Fibroblast of peridontal ligament (primary cell): ENCODE data around the gene NXPH4.

Experiments
- DNase-seq: peaks from one replicate; pipeline ENCODE4 v3.0.0-alpha.2; 2010; ENCODE audit errors: extremely low read depth

Gene NXPH4

GRCh38 chr12:57242691-57243454 is 26.3 kb downstream of the NXPH4 start:
- peak; percentile 35 for DNase-seq

DNA sequence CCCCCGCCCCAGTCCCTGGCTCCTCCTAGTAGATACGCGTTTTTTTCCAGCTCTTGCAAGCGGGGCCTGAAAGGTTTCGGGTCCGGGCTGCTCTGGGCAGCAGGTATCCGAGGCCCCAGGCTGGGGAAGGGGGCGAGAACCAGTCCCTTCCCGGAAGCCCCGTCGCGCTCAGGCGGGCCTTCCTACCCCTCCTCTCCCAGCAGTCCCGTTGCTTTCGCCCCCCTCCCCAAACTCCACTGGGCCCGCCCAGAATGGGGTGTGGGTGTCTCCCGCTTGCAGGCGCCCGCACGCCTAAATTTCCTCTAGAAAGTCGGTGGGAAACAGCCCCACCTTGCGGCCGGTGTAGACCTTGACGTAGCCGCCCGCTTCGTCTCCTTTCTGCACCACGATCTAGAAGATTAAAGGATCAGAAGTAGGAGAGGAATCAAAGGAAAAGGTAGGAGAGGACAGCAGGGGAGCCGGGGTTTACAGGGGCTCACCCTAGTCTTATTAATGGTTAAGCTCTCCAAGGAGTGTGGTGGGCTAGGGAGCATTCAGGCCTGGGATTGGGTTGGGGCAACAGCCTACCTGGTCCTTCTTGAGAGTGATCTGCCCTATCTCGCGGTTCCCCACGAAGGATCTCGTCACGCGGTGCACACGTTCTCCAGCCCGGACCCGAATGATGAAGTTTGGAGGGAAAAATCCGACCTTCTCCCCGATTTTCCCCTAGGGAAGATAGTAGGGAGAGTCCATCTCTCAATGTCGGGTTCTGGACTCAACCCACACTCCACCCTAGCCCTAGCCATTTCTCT is 27.1 kb downstream of the NXPH4 start:
- peak; percentile 70 for DNase-seq

DNA sequence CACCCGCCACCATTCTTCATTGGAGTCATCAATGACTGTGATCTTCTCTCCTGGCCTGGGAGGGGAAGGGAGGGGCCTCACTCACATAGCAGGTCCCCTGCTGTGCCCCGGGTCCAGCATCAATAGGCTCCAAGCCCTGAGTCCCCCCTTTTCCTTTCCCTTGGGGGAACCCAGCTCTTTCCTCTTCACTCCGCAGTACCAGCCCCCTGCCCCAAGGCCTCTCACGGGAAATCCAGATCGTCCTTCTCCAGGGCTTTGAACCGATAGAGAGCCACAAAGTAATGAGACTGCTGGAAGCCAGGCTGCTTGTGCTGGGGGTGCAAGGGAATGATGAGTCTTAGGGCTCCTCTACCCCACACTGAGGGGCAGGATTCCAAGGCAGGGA is 27.7 kb downstream of the NXPH4 start:
- no peak for DNase-seq

DNA sequence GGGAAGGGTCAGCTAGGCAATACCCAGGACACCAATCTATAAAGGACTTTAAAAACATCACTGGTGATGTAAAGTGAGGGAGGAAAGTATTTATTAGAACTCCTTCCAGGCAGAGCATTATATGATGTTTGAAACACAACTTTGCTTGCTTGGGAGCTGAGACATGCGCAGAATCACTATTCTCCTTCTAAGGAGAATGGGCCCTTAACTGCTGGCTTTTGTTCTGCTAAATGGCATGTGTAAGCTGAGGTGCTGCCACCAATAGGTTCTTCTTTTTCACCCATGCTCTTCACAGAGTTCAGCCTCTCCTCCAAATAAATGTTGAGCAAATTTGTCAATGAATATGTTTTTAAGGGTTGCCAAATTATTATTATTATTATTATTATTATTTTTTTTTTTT is 30.4 kb downstream of the NXPH4 start:
- DNase-seq, result no peak

DNA sequence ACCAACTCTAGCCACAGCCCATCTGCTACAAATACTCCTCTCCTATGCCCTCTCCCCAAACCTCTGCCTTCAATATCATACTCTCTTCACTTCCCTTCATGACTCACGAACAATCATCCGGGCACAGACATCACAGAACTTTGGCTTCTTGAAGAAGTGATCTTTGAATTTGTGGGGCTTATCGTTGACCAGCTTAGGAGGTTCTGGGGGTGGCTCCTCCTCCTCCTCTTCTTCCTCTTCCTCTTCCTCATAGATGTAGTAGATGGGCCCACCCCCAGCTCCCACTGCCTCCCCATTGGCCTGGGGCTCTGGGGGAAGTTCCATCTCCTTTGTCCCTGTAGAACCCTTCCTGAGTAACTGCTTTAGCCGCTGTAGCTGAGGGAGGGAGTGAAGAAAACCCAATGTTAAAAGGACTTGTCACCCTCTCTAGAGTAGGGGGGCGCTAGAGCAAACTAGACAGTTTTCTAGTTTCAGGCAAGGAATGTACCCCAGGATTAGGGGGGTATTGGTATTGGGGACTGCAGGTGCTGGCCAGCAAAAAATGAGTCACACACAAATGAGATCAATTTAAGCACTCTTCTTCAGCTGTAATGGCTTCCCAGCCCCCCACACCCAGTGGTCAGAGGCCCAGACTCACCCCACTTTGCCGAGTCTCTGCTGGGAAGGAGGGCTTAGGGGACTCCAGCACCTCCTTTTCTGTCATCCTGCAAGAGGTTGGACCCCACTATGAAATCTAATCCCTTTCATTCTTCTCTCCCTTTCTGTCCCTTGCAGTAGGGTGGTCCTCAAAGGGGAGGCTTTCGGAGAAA is 32.5 kb downstream of the NXPH4 start:
- DNase-seq, result no peak

- no peak for DNase-seq
Observed at GRCh38 chr12:57250541-57250940, 33.9 kb downstream of the NXPH4 start.

DNA sequence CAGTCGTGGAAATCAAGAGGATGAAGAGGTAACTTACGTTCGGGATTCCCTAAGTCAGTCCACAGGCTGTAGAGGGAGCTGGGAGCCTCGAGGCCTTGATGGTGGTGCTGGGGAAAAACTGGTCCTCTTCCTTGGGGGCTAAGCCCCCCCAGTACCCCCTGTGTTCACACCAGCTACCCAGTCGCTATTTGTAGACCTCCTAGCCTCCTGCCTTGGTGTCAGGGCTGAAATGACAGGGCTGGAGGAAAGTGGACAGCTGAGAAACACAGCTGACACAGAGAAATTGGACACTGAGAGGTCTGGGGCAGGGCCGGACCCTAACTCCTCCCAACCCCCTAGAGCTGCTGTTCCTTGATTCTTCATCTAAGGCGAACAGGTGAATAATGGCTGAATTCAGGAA is 34.4 kb downstream of the NXPH4 start, which contains the start of gene STAC3:
Gene STAC3 (minus strand): TSS at position 232 of the 400 bp plus-strand sequence. CDS start 1,551 bp downstream, outside the sequence.
- DNase-seq, result no peak

DNA sequence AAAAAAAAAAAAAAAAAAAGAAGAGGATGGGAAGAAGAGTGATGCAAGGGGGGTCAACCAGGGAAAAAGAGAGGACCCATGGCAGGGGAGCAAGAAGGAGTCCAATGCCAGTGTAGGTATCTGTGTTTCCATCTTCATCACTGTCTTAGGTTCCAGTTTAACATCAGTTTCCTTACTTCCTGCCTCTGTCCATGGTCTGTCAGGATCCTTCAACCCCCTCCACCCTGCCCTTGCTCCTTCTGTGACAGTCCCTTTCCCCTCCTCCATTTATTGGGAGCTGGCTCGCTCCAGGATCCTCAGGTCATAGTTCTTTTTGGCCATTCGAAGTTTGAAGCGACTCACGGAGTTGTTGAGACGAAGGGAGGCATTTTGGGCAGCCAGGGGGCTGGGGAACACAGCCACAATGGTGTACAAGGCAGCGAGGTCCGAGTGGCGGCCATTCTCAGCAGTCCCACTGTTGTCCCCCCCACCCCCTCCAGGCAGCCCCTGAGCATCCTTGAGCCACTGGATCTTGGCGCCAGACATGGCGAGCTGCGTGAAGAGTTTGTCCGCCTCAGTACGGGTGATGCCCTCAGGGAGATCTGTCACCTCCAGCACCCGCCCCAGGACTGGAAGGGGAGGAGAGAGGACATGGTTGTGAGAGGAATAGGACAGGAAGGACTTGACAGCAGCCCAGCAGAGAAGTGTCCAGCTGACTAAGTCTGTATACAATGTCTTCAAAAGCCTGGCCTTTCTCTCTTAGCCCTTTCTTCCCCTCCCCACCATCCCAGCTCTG is 38.1 kb downstream of the NXPH4 start:
- DNase-seq, result no peak

GRCh38 chr12:57255916-57256315 is 39.3 kb downstream of the NXPH4 start:
- DNase-seq, result no peak

- DNase-seq, result no peak
Observed at GRCh38 chr12:57258977-57259970, 42.7 kb downstream of the NXPH4 start.

- DNase-seq, result no peak
Observed at GRCh38 chr12:57260366-57260765, 43.8 kb downstream of the NXPH4 start.

- no peak for DNase-seq
Observed at GRCh38 chr12:57261428-57261865, 44.9 kb downstream of the NXPH4 start.

GRCh38 chr12:57262126-57262822 is 45.7 kb downstream of the NXPH4 start:
- DNase-seq, result no peak

GRCh38 chr12:57263096-57263495 is 46.5 kb downstream of the NXPH4 start:
- no peak for DNase-seq

DNA sequence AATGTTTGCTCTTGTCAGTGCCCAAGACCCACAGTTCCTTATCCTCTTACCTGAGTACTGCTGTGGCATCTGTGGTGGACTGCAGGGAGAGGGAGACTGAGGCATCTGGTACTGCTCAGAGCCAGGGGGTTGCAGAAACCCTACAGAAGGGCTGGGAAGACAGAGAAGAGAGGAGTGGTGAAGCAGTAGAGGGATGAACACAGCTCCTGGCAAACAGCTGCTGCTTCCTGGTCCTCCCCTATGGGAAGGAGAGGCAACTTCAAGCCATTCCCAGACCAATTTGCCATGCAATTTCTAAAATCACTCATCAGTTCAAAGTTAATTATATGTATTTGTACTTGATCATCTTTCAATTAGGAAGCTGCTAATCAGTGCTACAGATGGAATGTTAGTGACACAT is 50.1 kb downstream of the NXPH4 start:
- no peak for DNase-seq

DNA sequence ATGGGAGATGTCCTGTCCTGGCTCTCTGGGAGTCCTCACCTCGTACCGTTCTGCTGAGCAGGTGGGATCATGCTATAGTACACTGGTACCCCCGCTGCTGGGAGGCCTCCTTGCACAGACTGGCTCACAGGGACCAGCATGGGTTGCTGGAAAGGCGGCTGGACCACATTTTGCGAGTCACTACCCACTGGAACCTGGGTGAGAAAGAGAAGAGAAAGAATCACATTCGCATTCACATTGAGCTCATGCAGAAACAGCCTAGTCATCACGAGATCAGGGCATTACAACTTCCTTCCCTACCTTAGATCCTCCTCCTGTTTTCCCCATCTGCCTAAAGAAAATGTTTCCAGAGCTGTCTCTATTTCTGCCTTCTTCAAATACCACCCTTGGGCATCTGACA is 51.7 kb downstream of the NXPH4 start:
- no peak for DNase-seq

DNA sequence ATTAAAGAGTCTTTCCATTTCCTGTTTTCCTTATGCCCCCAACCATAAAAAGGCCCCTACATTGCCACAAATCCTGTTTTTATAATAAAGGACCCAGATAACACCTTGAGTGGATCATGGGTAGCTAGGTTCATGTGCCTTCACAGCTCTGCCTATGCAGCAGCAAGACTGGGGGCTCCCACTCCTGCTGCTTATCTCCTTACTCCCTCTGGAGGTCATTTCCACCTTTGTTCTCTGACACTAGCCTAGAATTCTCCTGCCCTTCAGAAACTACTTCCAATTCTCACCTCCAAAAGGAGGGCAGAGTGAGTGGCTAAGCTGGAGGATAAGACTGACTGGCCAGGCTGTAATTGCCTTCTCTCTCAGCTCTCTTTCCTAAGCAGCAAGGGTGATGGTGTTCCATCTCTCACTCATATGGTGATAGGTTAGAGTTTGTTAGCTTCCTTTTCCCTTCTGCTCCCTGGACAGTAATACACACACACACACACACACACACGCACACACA is 54.4 kb downstream of the NXPH4 start:
- no peak for DNase-seq

GRCh38 chr12:57272337-57273151 is 56.0 kb downstream of the NXPH4 start:
- DNase-seq, result no peak
